HEK293 (cell line): ENCODE data around the gene NEGR1.

Source experiments
- CTCF ChIA-PET: fragments of 350-600 bp; formaldehyde crosslinking; extraction: SDS; loops from one replicate; lab custom pipeline; 2021; ENCODE audit warnings: antibody characterized with exemption; lab: Yijun Ruan, JAX
- POLR2A ChIA-PET: fragments of 300-600 bp; formaldehyde crosslinking; extraction: SDS; loops from one replicate; lab custom pipeline; 2020; ENCODE audit warnings: antibody characterized with exemption, inconsistent platforms; lab: Yijun Ruan, JAX
- H3K27ac ChIP-seq: fragments of 200-500 bp; sonication (Bioruptor generic); 2 replicates; pipeline ENCODE4 v1.5.1; 2014; ENCODE audit warnings: low read depth, low read length, control low read depth, inconsistent platforms; ENCODE audit errors: extremely low read depth
- H3K36me3 ChIP-seq, 2 experiments: fragments of 200-500 bp in 1 of 2; sonication (Bioruptor generic) in 1 of 2; 1 replicate in 1 of 2; 2 replicates in 1 of 2; pipeline ENCODE4 v1.5.1; 2014 to 2017; ENCODE audit warnings: inconsistent platforms in 2 of 2, low read length in 2 of 2; ENCODE audit not compliant: control insufficient read depth in 2 of 2, insufficient read depth in 1 of 2
- H3K4me1 ChIP-seq: fragments of 200-500 bp; sonication (Bioruptor generic); 2 replicates; pipeline ENCODE4 v1.5.1; 2014; ENCODE audit warnings: mild to moderate bottlenecking, low read length, inconsistent platforms; ENCODE audit not compliant: control insufficient read depth, insufficient read depth
- H3K4me3 ChIP-seq: 2 replicates; pipeline ENCODE4 v1.5.1; 2011; ENCODE audit warnings: low read depth, mild to moderate bottlenecking, control low read depth, low read length, moderate library complexity
- H3K9me3 ChIP-seq: fragments of 200-500 bp; sonication (Bioruptor generic); 2 replicates; pipeline ENCODE4 v1.5.1; 2014; ENCODE audit warnings: low read depth, low read length, inconsistent platforms; ENCODE audit not compliant: control insufficient read depth, insufficient read depth
- HOXD13 ChIP-seq: sonication (generic); formaldehyde crosslinking; IDR thresholded peaks from 2 replicates; pipeline ENCODE4 v1.8.0; 2022; ENCODE audit warnings: missing genetic modification reagents, borderline replicate concordance
- KLF16 ChIP-seq: fragments of 450-650 bp; formaldehyde crosslinking; IDR thresholded peaks from 2 replicates; pipeline ENCODE4 v1.5.1; 2017; ENCODE audit warnings: missing biosample characterization, missing genetic modification characterization
- OSR2 ChIP-seq: fragments of 450-650 bp; formaldehyde crosslinking; IDR thresholded peaks from 2 replicates; pipeline ENCODE4 v1.5.1; 2016; ENCODE audit warnings: missing biosample characterization, missing genetic modification characterization
- RBAK ChIP-seq: fragments of 450-650 bp; formaldehyde crosslinking; IDR thresholded peaks from 2 replicates; pipeline ENCODE4 v1.5.1; 2016; ENCODE audit warnings: missing biosample characterization, missing genetic modification characterization
- SCRT2 ChIP-seq: fragments of 450-650 bp; formaldehyde crosslinking; IDR thresholded peaks from 2 replicates; pipeline ENCODE4 v1.5.1; 2016; ENCODE audit warnings: missing biosample characterization, missing genetic modification characterization
- ZNF146 ChIP-seq: fragments of 450-650 bp; formaldehyde crosslinking; IDR thresholded peaks from 2 replicates; pipeline ENCODE4 v1.5.1; 2016; ENCODE audit warnings: missing biosample characterization, missing genetic modification characterization
- ZNF175 ChIP-seq: fragments of 450-650 bp; formaldehyde crosslinking; IDR thresholded peaks from 2 replicates; pipeline ENCODE4 v1.5.1; 2016; ENCODE audit warnings: missing biosample characterization, missing genetic modification characterization
- ZNF202 ChIP-seq: fragments of 450-650 bp; formaldehyde crosslinking; IDR thresholded peaks from 2 replicates; pipeline ENCODE4 v1.5.1; 2016; ENCODE audit warnings: missing biosample characterization, missing genetic modification characterization, borderline replicate concordance
- ZNF549 ChIP-seq: fragments of 450-650 bp; IDR thresholded peaks from 2 replicates; pipeline ENCODE4 v1.5.1; 2018; ENCODE audit warnings: missing biosample characterization, missing genetic modification characterization, mild to moderate bottlenecking, inconsistent platforms, moderate library complexity
- ZNF555 ChIP-seq: fragments of 450-650 bp; formaldehyde crosslinking; conservative IDR thresholded peaks from 2 replicates; pipeline ENCODE4 v1.5.1; 2017; ENCODE audit warnings: missing biosample characterization, mild to moderate bottlenecking, missing genetic modification characterization, inconsistent platforms
- ZNF571 ChIP-seq: fragments of 450-650 bp; formaldehyde crosslinking; IDR thresholded peaks from 2 replicates; pipeline ENCODE4 v1.5.0; 2017; ENCODE audit warnings: missing biosample characterization, missing genetic modification characterization
- ZNF621 ChIP-seq: fragments of 450-650 bp; formaldehyde crosslinking; IDR thresholded peaks from 2 replicates; pipeline ENCODE4 v1.5.1; 2017; ENCODE audit warnings: missing biosample characterization, missing genetic modification characterization
- ZNF624 ChIP-seq: fragments of 450-650 bp; formaldehyde crosslinking; IDR thresholded peaks from 2 replicates; pipeline ENCODE4 v1.5.1; 2017; ENCODE audit warnings: missing biosample characterization, missing genetic modification characterization
- ZNF626 ChIP-seq: fragments of 450-650 bp; sonication (Bioruptor Pico); formaldehyde crosslinking; IDR thresholded peaks from 2 replicates; pipeline ENCODE4 v1.5.1; 2018; ENCODE audit warnings: missing biosample characterization, missing genetic modification characterization, inconsistent platforms
- ZNF664 ChIP-seq: fragments of 450-650 bp; formaldehyde crosslinking; IDR thresholded peaks from 2 replicates; pipeline ENCODE4 v1.5.1; 2016; ENCODE audit warnings: missing biosample characterization, missing genetic modification characterization
- ZNF785 ChIP-seq: fragments of 450-650 bp; formaldehyde crosslinking; IDR thresholded peaks from 2 replicates; pipeline ENCODE4 v1.5.1; 2016; ENCODE audit warnings: missing biosample characterization, missing genetic modification characterization
- TF ChIP-seq, protein P1 (sequence below): fragments of 450-650 bp; IDR thresholded peaks from 2 replicates; pipeline ENCODE4 v1.5.1; 2018; ENCODE audit warnings: missing biosample characterization, missing genetic modification characterization
- TF ChIP-seq, protein P2 (sequence below): fragments of 450-650 bp; formaldehyde crosslinking; conservative IDR thresholded peaks from 2 replicates; pipeline ENCODE4 v1.5.1; 2016; ENCODE audit warnings: low read depth, missing biosample characterization, missing genetic modification characterization
- TF ChIP-seq, protein P3 (sequence below): fragments of 450-650 bp; formaldehyde crosslinking; IDR thresholded peaks from 2 replicates; pipeline ENCODE4 v1.5.0; 2017; ENCODE audit warnings: missing biosample characterization, missing genetic modification characterization, borderline replicate concordance
- TF ChIP-seq, protein P4 (sequence below): fragments of 450-650 bp; formaldehyde crosslinking; IDR thresholded peaks from 2 replicates; pipeline ENCODE4 v1.5.1; 2016; ENCODE audit warnings: missing biosample characterization, missing genetic modification characterization
- TF ChIP-seq, protein P5 (sequence below): fragments of 450-650 bp; formaldehyde crosslinking; IDR thresholded peaks from 2 replicates; pipeline ENCODE4 v1.5.1; 2016; ENCODE audit warnings: missing biosample characterization, missing genetic modification characterization

The NEGR1 gene

DNA sequence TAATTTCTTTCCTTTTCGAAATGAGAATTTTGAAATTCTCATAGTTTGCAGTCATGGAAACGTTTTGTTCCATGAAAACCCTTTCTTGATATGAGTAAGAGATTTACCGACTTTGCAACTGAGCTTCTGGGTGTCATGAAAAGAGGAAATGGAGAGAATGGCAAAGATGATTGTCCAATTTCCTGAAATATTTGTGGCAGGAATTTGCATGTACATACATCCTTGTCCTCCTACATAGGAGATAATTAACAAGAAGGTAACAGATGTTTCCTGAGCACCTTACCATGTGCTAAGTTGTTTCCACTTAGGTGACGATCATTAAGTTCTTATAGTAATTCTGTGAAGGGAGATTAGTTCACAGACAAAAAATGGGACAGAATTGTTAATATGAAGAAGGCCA is 170.7 kb downstream of the NEGR1 start:
- H3K4me1 ChIP-seq: no peaks in the 10 kb centered on the region
- ChIA-PET POLR2A (no interaction called here), CTCF (no interaction called here)
- no peak overlapping the region for H3K4me3 ChIP-seq
- no peaks in the 10 kb centered on the region for H3K9me3 ChIP-seq
- no peaks in the 10 kb centered on the region for H3K36me3 ChIP-seq
- TF ChIP-seq RBAK (tag by site-specific recombination) (no peak), ZNF626 (tag by site-specific recombination) (no peak), OSR2 (no peak), ZNF555 (no peak), HOXD13 (CRISPR knock-in tag) (no peak)
- TF ChIP-seq, protein P1, sequence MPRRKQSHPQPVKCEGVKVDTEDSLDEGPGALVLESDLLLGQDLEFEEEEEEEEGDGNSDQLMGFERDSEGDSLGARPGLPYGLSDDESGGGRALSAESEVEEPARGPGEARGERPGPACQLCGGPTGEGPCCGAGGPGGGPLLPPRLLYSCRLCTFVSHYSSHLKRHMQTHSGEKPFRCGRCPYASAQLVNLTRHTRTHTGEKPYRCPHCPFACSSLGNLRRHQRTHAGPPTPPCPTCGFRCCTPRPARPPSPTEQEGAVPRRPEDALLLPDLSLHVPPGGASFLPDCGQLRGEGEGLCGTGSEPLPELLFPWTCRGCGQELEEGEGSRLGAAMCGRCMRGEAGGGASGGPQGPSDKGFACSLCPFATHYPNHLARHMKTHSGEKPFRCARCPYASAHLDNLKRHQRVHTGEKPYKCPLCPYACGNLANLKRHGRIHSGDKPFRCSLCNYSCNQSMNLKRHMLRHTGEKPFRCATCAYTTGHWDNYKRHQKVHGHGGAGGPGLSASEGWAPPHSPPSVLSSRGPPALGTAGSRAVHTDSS: no peak
- H3K27ac ChIP-seq: no peak overlapping the region

DNA sequence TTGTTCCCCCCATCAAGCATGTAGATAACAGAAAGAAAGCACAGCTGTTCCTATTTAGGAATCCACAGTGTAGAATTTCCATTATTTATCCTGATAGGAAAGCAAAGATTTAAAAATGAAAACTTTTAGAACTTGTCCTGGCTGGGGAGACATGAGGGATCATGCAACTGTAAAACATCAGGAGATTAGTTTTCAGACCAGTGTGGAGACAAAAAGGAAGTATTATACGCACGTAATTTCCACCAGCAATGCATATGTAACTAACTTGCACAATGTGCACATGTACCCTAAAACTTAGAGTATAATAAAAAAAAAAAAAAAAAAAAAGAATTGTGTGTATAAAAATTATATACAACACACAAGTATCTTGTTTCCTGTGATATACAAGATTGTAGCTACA is 172.4 kb downstream of the NEGR1 start:
- H3K4me1 ChIP-seq: no peaks in the 10 kb centered on the region
- no peak overlapping the region for H3K27ac ChIP-seq
- no peak for TF ChIP-seq ZNF202 (tag by site-specific recombination)
- TF ChIP-seq ZNF146 (tag by site-specific recombination): no peak
- no peak for TF ChIP-seq ZNF664 (tag by site-specific recombination)
- no peak for TF ChIP-seq SCRT2
- TF ChIP-seq, protein P2, sequence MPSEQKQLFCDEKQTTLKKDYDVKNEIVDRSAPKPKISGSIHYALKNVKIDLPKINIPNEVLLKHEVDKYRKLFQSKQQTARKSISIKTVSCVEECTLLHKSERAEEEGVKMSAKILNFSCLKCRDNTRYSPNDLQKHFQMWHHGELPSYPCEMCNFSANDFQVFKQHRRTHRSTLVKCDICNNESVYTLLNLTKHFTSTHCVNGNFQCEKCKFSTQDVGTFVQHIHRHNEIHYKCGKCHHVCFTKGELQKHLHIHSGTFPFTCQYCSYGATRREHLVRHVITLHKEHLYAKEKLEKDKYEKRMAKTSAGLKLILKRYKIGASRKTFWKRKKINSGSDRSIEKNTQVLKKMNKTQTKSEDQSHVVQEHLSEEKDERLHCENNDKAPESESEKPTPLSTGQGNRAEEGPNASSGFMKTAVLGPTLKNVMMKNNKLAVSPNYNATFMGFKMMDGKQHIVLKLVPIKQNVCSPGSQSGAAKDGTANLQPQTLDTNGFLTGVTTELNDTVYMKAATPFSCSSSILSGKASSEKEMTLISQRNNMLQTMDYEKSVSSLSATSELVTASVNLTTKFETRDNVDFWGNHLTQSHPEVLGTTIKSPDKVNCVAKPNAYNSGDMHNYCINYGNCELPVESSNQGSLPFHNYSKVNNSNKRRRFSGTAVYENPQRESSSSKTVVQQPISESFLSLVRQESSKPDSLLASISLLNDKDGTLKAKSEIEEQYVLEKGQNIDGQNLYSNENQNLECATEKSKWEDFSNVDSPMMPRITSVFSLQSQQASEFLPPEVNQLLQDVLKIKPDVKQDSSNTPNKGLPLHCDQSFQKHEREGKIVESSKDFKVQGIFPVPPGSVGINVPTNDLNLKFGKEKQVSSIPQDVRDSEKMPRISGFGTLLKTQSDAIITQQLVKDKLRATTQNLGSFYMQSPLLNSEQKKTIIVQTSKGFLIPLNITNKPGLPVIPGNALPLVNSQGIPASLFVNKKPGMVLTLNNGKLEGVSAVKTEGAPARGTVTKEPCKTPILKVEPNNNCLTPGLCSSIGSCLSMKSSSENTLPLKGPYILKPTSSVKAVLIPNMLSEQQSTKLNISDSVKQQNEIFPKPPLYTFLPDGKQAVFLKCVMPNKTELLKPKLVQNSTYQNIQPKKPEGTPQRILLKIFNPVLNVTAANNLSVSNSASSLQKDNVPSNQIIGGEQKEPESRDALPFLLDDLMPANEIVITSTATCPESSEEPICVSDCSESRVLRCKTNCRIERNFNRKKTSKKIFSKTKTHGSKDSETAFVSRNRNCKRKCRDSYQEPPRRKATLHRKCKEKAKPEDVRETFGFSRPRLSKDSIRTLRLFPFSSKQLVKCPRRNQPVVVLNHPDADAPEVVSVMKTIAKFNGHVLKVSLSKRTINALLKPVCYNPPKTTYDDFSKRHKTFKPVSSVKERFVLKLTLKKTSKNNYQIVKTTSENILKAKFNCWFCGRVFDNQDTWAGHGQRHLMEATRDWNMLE (tag by site-specific recombination): no peak
- TF ChIP-seq ZNF571 (tag by site-specific recombination): no peak
- TF ChIP-seq ZNF621 (tag by site-specific recombination): no peak
- TF ChIP-seq, all 188 proteins: peak for 0
- H3K4me3 ChIP-seq: no peak overlapping the region
- POLR2A ChIA-PET: no interaction called here
- CTCF ChIA-PET: no interaction called here
- no peaks in the 10 kb centered on the region for H3K36me3 ChIP-seq
- no peaks in the 10 kb centered on the region for H3K9me3 ChIP-seq

DNA sequence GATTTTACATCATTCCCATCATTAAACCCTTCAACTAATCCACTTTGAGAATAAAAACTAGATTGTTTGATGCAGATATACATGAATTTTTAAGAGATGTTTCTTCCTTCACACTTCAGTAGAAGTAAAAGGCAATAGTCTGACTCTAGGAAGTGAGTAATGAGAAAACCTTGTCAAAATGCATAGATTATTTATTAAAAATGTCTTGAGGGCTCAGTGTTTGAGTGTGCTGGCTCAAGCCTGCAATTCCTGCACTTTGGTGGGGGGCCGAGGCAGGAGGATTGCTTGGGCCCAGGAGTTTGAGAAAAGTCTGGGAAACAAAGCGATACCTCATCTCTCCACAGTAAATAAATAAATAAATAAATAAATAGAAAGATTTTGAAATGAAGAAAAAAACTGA is 177.1 kb downstream of the NEGR1 start:
- H3K36me3 ChIP-seq: no peaks in the 10 kb centered on the region
- H3K9me3 ChIP-seq: no peaks in the 10 kb centered on the region
- no peak overlapping the region for H3K4me3 ChIP-seq
- H3K27ac ChIP-seq: no peak overlapping the region
- ChIA-PET POLR2A (no interaction called here), CTCF (no interaction called here)
- H3K4me1 ChIP-seq: no peaks in the 10 kb centered on the region
- TF ChIP-seq ZNF549 (tag by site-specific recombination) (no peak), ZNF624 (tag by site-specific recombination) (no peak), ZNF175 (tag by site-specific recombination) (no peak), KLF16 (tag by site-specific recombination) (no peak), ZNF785 (tag by site-specific recombination) (no peak), ZNF555 (no peak)
- TF ChIP-seq, protein P3, sequence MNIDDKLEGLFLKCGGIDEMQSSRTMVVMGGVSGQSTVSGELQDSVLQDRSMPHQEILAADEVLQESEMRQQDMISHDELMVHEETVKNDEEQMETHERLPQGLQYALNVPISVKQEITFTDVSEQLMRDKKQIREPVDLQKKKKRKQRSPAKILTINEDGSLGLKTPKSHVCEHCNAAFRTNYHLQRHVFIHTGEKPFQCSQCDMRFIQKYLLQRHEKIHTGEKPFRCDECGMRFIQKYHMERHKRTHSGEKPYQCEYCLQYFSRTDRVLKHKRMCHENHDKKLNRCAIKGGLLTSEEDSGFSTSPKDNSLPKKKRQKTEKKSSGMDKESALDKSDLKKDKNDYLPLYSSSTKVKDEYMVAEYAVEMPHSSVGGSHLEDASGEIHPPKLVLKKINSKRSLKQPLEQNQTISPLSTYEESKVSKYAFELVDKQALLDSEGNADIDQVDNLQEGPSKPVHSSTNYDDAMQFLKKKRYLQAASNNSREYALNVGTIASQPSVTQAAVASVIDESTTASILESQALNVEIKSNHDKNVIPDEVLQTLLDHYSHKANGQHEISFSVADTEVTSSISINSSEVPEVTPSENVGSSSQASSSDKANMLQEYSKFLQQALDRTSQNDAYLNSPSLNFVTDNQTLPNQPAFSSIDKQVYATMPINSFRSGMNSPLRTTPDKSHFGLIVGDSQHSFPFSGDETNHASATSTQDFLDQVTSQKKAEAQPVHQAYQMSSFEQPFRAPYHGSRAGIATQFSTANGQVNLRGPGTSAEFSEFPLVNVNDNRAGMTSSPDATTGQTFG (tag by site-specific recombination): no peak
- TF ChIP-seq, protein P4, sequence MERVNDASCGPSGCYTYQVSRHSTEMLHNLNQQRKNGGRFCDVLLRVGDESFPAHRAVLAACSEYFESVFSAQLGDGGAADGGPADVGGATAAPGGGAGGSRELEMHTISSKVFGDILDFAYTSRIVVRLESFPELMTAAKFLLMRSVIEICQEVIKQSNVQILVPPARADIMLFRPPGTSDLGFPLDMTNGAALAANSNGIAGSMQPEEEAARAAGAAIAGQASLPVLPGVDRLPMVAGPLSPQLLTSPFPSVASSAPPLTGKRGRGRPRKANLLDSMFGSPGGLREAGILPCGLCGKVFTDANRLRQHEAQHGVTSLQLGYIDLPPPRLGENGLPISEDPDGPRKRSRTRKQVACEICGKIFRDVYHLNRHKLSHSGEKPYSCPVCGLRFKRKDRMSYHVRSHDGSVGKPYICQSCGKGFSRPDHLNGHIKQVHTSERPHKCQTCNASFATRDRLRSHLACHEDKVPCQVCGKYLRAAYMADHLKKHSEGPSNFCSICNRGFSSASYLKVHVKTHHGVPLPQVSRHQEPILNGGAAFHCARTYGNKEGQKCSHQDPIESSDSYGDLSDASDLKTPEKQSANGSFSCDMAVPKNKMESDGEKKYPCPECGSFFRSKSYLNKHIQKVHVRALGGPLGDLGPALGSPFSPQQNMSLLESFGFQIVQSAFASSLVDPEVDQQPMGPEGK: no peak
- TF ChIP-seq, protein P5, sequence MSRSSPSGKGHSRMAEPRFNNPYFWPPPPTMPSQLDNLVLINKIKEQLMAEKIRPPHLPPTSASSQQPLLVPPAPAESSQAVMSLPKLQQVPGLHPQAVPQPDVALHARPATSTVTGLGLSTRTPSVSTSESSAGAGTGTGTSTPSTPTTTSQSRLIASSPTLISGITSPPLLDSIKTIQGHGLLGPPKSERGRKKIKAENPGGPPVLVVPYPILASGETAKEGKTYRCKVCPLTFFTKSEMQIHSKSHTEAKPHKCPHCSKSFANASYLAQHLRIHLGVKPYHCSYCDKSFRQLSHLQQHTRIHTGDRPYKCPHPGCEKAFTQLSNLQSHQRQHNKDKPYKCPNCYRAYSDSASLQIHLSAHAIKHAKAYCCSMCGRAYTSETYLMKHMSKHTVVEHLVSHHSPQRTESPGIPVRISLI: no peak
